Suppressor macrophage treated with lipopolysaccharide for 1 hour (primary cell): ENCODE results near the gene IFRD2.
"Not testable (repeated sequence)": the region's sequence is repeated elsewhere in the genome, so short reads cannot be mapped to it uniquely, and the experiment has no call there.

Experiments
- DNase-seq, 3 donors: peaks; one replicate each; pipeline ENCODE4 v3.0.0-alpha.2; 2020 to 2022

Gene IFRD2

DNA sequence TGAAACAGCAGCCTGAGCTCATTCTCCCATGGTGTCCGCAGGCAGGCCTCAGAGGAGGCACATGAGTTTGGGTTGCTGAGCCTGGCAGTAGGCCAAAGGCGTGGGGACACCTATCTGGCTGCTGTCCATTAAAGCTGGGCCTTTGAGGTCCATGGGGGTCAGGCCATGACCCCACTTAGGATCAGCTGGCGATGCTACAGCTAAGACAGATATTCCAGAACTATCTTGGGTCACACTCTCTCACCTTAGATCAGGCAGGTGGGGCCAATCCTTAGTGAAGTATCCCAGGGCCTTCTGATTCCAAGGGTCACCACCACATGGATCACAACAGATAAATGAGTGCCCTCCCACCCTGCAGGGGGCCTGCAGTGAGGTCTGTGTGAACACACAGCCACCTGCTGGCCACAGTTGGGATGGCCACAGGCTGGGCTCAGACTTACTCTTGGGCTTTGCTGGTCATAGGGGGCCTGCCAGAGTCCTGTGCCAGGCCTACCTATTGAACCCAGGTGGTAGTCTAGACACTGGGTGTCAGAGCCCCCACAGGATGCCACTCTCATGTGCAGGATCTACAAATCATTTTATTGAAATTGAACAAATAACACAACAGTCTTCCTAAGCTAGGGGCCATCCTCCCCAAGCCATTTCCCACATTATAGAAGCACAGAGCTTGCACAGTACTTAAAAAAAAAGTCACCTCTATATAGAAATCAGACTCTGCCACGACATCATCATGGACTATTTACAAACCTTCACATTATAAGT lies 32.3 kb upstream of the IFRD2 start:
- peak; percentile 73 to 85 (median 76) for DNase-seq

DNA sequence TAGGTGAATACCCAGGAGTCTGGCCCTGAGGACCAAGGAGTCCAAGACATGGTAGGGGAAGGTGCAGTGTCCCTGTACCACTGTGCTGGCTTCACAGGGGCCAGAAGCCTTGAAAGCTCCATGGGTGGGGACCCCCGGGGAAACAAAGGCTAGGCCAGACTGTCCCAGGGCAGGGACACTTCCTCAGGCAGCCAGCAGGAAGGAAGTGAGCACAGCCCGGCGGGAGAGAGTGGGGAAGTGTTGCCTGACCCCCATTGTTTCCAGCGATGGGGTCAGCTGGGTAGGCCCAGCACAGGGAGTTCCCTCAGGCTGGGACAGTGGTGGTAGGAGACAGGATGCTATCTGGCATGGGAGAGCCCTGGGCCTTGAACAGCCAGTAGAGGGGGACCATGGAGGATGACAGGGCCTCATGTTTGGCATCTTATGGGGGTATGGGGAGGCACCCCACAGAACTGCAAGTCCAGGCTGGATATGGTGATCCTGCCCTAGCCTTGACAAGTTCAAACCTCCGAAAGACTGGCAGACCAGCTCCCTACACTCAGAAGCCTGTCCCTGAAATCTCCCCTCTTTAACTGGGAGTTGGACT lies 31.5 kb upstream of the IFRD2 start:
- DNase-seq, result peak in 1 of 3 donors; percentile 44

DNA sequence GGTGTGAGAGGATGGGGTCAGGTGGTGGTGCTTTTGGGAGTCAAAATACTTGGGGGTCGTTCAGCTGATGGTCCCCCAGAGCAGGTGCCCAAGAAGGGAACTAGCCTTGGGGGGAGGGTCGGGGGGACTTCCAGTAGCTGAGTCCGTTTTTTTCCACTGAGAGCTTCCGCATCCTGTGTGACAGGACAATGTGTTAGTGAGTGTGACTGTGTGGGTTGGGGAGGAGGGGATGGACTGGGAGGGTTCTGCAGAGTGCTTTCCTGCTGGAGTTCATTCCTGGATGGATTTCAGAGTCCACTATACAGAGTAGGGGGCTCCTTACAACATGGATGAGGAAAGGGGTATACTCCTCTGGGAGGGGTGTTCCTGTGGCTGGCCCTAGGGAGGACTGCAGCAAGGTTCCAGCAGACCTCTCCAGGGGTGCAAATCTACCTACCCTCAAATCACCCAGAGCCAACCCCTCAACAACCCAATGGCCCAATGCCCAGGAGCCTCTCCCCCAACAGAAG lies 30.9 kb upstream of the IFRD2 start:
- peak; percentile 68 to 77 (median 73) for DNase-seq

DNA sequence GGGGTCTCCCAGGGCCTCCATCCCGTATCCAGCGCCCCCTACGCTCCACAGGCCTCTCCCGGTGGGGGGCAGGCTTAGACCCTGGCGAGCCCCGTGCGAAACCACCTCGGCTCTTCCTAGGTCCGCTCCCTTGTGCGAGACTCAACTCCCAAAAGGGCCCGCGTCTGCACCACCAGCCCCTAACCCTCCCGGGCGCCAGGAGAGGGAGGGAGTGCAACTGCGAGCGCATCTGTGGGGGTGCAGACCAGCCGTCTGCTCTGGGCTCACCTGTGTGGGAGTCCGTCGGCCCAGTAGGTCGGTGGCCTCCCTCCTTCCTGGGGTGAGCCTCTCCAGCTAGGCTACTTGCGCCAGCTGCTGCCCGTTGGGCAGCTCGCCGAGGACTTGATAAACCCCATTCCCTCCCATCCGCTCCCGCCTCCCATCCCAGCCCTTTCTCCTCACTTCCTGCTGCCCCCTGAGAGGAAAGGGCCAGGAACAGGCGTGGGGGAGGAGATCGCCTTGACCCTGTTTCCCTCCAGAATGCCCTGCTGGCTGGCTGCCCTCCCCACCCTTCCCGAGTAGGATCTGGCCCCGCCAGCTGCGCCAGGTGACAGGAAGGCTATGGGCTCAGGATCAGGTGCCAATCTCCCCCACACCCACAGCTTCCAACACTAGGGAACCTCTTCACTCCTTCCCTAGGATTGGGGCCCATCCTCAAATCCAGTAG lies 30.3 kb upstream of the IFRD2 start, which contains the start of gene HYAL2:
HYAL2 (minus strand) TSS at position 360 of the 706 bp plus-strand sequence. CDS start 2,256 bp downstream, outside the sequence.
- no peak for DNase-seq

DNA sequence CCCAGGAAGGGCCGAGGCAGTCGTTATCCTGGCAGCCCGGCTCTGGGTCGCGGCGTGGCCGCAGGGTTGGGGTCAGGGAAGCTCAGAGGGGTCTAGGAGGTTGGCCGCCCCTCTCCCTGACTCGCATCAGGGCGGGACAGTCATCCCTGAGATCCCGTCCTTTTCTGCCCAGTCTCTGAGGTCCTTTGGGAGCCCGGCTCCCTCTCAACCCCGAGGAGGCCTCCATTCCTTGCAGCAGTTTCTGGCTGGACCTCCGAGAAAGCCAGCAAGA lies 29.8 kb upstream of the IFRD2 start:
- DNase-seq, result no peak

DNA sequence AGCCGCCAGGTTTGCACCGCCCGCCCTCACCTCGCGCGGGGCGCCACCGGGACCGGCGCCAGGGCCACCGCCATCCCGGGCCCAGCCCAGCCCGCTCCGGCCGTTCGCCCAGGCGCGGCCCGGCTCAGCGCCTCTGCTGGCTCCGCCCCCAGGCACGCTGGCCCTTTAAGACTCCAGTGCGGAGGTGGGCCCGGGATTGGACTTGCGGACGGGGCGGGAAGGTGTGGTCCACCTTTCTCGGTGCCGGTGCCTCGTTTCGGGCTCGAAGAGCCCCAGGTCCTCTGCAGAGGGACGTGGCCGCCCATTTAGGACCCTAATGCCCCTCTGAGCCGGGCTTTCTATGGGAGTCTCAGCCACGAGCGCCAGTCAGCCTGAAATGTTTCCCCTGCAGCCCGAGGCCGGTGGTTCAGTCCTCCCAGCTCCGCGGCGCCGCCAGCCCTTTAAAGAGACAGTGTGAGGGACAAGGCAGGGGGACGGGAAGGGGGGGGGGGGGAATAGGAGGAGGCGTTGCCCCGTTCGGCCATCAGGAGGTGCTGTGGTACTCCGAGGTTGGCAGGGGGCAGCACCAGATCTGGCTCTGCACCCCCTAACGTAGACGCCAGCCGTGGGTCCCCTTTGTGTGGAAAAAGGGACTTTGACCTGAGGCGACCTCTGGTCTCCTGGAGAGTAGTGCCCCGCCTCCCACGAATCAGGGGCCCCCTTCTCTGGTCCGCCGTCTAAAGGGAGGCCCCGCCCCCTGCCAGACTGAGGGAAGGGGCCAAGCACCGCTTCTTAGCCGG lies 29.3 kb upstream of the IFRD2 start:
- peak; percentile 86 to 95 (median 92) for DNase-seq

DNA sequence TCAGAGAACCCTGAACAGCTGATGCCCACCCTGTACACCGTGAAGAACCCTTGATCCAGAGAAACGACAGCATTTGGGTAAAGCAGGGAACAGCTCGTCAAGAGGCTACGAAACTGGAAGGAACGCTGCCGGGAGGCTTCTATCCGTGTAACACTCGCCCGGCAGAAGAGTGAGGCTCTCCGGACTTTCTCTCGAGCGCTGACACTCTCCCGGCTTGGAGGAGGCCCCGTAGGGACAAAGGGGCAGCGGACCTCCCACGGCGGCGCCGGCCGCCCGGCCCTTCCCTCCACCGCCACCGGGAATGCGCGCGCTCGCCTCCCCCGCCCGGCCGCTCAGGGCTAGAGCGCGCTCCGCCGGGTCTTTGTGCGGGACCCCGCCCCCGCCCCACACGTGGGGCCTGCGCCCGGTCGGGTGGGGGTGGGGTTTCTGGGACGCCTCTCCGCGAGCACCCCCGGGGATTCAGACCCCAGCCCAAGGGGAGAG lies 28.7 kb upstream of the IFRD2 start:
- DNase-seq, result peak; percentile 62 to 90 (median 77)

DNA sequence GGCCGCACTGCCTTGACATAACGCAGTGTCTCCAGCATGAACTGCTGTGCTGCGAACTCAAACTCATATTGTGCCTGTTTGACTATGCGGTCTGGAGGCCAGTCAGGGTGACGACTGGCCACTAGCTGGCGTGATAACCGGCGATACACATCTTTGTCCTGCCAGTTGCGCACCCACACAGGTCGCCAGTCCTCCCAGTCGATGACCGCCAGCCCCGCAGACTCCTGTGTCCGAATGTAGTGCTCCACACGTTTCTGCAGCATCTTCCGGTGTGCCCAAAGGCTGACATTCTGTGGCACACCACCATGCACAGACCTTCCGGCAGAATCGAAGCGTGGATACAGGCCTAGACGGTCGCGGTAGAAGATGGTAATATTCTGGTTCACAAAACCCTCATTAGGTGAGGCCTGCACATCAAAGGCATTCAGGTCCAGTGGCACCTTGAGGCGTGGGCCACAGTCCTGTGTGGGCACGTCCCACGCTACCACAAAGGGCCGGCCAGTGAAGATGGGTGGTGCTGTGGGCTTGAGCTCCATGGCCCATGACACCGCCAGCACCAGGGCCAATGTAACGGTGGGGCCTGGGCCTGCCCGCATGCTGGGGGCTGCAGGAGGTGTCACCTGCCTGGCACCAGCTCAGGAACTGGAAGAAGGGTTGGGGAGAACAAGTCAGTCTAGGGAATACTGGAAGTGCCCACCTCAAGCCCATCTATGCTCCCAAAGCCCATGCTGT lies 27.8 kb upstream of the IFRD2 start:
- no peak for DNase-seq

DNA sequence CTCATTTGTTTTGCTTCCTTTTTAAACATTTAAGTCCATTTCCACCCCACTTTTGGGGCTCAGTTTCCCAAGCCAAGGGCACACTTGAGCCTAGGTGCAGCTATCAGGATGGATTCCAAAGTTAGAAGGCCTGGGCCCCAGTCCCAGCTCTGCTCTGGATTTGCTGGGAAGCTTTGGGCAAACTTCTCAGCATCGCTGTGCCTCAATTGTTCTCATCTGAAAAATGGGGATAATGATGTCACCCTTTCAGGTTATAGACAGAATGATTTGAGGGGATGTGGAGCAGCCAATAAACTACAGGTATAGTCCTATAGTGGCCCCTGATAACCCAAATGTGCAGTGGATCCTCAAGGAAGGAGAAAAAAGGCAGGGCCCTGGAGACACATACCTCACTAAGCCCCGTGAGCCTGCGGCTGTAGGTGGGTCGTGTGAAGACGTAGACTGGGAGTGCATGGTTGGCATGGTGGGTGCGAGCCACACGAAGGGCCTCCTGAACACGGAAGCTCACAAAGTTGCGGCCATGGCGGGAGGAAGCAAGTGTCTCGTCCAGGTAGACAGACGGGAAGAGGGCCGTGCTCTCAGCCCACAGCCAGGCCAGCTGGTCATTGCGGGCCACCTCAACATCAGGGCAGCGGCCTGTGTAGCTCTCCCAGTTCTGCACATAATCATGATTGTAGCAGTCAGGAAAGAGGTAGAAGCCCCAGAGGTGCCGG lies 27.1 kb upstream of the IFRD2 start:
- no peak for DNase-seq

DNA sequence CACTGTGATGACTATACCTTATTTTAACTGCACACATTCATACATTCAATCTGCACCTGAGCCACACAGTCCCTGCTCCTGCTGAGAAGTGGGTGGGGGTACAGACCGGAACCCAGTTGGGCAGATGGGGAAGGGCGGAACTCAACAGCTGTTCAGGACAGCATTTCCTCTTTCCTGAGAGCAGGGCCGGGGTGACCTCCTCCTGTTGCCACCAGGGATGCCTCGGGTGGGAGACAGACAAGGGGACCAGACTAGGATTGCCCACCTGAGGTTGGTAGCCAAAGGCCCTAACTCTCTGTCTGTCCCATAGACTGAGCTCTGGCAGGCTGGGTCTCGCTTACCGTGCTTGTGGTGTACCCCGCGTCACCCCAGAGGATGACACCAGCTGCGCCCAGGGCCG lies 26.4 kb upstream of the IFRD2 start:
- peak; percentile 35 to 44 (median 39) for DNase-seq

DNA sequence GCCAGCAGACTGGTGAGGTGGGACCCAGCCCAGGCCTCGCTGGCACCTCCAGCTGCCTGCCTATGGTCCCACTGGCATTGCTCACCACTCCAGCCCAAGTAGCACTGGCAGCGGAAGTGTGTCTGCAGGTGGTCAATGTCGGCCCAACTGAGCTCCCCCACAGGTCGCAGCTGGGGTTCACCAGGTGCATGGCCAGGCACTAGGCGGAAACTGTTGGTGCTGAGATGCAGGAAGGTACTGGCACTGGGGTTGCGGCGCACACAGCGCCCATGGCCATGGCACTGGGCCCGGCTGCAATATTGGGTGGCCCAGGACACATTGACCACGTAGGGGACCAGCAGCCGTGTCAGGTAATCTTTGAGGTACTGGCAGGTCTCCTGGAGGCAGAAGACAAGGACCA lies 25.9 kb upstream of the IFRD2 start:
- no peak for DNase-seq

DNA sequence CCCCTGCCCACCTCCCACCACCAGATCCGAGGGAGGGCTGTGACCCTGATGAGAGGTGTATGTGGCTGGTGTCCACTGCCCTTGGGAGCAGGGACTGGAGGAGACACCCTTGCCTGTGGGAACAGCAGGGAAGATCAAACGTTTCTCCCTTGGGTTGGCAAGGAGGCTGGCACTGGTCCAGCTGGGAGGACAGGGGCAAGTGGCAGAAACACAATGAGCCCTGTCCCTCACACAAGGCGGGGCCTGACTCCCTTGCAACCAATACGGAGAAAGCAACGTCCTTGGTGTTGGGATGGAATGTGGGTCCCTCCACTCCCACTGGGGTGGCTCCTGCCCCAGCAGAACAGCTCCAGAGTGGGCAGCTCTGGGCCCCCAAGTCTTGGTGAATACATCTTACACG lies 25.1 kb upstream of the IFRD2 start:
- DNase-seq, result no peak

DNA sequence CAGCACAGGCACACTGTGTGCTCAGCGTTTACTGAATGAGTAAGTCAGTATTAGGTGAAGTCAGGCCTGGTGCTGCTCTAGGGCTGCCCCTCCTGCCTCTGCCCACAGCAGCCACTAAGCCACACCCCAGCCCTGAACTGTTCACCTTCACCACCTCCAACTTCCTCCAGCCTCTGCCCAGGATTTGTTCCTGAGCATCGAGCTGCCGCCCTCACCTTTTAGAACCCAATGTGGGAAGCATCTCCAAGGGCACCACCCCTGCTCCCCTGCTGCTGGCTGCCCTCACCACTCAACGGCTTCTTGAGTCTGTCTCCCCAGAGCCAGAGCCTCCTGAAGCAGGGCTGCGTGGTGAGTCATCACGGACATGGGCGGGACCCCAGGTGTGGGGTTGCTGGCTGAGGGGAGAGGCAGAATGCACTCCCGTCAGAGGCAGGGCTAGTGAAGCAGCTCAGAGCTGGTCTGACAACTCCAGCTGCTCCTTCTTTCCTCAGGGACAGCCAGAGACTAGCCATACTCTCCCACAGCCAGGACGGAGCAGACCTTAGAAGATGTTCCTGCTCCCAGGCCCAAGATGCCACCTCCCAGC lies 24.5 kb upstream of the IFRD2 start:
- no peak for DNase-seq

DNA sequence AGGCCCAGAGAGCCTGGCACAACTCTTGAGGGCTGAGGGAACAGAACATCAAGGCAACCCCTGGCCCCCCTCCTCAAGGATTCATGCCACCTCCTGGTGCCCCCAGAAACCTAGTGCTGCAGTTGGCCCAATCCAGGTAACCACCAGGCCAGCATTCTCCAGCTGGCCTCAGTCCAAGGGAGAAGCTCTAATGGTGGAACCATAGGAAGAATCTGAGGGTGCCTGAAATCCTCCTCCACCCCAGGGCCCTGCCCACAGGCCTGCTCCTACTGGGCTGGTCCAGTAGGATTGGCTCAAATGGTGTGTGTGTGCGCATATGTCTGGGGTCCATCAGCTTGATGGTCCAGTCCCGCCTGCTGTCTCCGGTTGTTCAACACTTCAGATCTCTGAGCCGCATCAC lies 22.6 kb upstream of the IFRD2 start:
- DNase-seq, result no peak

DNA sequence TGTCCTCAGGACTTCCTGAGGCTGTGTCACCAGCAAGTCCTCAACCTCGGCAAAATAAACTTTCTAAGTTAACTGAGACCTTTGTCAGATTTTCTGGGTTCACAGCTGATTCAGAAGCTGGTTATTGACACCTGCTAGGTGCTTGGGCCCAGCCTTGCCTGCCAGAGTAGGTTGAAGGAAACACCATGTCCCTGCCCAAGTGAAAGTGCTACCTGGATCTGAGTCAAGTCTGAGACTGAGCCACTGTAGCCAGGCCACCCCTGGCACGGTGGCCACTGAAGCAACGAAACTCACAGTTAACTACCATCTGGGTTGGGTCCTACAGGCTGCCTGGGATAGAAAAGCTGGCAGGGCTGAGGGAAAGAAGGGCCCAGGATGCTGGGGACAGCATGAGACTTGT lies 22.1 kb upstream of the IFRD2 start:
- no peak for DNase-seq

DNA sequence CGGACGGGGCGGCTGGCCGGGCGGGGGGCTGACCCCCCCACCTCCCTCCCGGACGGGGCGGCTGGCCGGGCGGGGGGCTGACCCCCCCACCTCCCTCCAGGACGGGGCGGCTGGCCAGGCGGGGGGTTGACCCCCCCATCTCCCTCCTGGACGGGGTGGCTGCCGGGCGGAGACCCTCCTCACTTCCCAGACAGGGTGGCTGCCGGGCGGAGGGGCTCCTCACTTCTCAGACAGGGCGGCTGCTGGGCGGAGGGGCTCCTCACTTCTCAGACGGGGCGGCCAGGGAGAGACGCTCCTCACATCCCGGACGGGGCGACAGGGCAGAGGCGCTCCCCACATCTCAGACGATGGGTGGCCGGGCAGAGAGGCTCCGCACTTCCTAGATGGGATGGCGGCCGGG lies 19.8 kb upstream of the IFRD2 start:
- not testable (repeated sequence) for DNase-seq

DNA sequence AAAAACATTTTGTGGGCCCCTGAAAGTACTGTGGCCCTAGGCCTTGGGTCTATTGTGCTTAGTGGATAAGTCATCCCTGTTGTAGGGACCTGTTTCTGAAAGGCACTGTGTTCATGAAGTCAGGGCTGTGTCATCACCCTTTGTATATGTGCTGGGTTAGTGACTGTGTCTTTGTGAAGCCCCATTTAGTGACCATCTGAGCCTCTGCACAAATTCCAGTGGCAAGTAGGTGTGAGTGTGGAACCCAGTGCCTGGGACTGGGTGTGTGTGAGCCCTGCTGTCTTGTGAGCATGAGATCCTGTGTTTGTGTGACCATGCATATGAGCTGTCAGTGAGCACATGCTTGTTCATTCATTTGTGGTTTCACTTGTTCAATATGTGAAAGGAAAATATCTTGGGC lies 12.4 kb upstream of the IFRD2 start:
- peak in 1 of 3 donors; percentile 29 for DNase-seq

DNA sequence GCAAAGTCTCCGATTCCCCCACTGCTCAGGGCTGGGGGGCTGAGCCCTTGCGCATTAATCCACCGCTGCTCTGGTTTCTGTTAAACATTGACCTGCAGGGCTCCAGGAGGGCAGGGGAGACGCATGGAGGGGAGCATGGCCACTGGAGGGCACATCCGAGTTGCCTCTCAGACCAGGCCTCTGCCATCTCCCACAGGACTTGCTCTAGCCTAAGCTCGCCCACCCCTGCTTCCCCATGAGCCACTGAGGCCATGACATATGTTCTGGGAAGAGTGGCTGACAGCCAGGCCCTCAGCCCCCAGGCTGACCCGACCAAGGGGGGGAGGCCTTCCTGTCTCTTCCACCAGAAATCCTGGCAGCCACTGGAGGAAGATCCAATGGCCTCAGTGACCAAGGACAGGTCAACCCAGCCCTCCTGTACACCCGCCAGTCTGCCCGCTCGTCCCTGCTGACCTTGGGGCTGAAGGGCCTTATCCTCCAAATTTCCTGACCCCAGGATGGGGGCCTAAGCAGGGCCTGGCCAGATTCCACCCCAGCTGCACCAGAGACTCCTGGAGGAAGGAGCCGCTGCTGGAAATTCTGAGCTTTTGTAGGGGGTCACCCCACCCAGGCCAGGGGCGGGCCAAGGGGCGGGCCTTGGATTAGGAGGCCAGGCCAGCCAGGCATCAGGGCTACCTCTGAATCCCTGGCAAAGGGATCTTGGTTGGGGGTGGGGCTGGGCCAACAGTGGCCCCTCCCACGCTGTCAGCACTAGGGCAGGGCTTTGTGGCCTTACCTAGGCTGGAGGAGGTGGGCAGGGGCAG lies 11.0 kb upstream of the IFRD2 start, which contains the start of gene HYAL1:
HYAL1 (minus strand) TSS at position 562 of the 803 bp plus-strand sequence. CDS start 618 bp downstream, outside the sequence.
- no peak for DNase-seq

DNA sequence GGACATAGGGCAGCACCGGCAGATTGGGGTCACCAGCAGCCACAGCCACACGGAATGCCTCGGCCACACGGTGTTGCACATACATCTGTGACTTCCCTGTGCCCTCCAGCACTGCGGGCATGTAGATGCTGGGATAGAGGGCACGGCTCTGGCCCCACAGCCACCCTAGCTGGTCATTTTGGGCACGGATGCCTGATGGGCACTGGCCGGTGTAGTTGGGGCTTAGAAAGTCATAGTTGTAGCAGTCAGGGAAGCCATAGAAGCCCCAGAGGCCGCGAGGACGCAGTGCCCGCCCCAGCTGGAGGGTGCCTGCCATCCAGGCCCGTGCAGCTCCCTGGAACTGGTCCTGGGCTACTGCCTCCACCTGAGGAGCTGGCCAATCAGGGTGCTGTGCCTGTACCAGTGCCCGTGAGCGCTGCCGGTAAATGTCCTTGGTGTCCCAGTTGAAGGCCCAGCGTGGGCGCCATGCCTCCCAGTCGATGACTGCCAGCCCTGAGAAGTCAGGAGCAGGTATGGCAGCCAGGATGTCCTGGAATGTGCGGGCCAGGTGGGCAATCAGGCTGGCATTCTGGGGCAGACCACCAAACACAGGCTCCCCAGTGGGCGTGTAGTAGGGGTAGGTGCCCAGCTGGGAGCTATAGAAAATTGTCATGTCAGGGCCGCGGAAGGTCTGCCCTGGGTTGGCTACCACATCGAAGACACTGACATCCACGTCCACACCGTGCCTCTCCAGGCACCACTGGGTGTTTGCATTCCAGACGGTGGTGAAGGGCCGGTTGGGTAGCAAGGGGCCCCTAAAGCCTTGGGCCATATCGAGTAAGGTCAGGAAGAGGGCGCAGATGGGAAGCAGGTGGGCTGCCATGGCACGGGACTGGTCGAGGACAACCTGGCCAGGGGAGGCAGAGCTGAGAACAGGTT lies 10.1 kb upstream of the IFRD2 start:
- no peak for DNase-seq
